Left ventricle myocardium superior (tissue), 1 donor: ENCODE measurements around the gene MRPS27. TPM values are rescaled to one million over a fixed set of nuclear protein-coding genes. Genes with fewer than 3 reads are reported as not detected.

ENCODE experiments used
- ATAC-seq: fragments of 200-7000 bp; cut with Tn5 transposase; one replicate; pipeline ENCODE4 v1.9.1; 2020; ENCODE audit warnings: mild to moderate bottlenecking, moderate library complexity
- DNase-seq: peaks from one replicate; pipeline ENCODE4 v3.0.0-alpha.2; 2020
- intact Hi-C: fragments of 100-400 bp; cut with micrococcal nuclease; formaldehyde crosslinking; loops from one replicate; pipeline ENCODE4 v1.11.0; 2022
- total RNA-seq: library from RNA; stranded (reverse); fragmentation: NEBNext Ultra II Directional; extraction: Animal tissue kit (Norgen Biotek cat#: 25700); gene quantifications from one replicate; pipeline ENCODE4 v1.2.1, GENCODE V29; 2021
- donor health status: DM: no; HTN: yes; CAD: no; lungs with severe emphysema.

MRPS27 gene
- total RNA-seq, 1 donor from 2014 or later, result 80.1 TPM

GRCh38 chr5:72214168-72214567 is 105.9 kb downstream of the MRPS27 start:
- ATAC-seq (peak; percentile 92), DNase-seq (peak; percentile 40)

DNA sequence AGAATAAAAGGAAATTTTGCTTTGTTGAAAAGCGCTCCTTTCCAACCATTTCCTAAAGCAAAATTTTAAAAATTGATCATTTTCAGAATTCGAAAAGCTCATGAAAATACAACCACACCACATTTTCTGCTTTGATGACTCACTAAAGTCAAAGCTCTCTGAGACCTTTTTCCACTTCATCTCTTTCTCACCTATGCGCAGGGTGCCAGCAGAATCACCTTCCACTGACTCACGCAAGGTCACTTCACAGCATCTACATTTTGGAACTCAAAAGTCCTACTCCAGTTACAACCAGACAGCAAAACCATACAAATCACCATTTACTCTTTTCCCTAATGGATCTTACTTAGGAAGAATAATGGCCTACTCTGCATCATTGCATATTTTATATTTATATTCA is 106.6 kb downstream of the MRPS27 start:
- intact Hi-C loops, result no loop called here
- ATAC-seq (no peak), DNase-seq (no peak)

More at GRCh38 chr5:72214168-72214567, 105.9 kb downstream of the MRPS27 start:
- intact Hi-C loops, result no loop called here

DNA sequence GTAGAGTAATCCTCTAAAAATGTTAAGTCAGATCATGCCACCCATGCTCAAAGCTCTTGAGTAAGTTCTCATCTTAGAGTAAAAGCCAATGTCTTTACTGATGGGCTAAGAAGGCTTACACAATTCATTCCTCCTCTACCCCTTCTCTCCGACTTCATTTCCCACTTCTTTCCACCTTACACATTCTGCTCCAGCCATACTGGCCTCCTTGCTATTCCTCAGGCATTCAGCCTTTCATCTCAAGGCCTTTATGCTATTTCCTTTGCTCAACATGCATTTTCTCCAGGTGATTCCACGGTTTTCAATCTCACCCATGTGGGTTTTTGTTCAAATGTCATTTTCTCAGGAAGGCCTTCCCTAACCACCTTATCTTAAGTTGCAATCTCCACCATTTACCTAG is 107.9 kb downstream of the MRPS27 start:
- no peak for ATAC-seq
- no peak for DNase-seq
- intact Hi-C loops, result no loop called here

GRCh38 chr5:72210888-72211678 is 109.0 kb downstream of the MRPS27 start:
- intact Hi-C loops, result no loop called here
- ATAC-seq, result peak; percentile 59

DNA sequence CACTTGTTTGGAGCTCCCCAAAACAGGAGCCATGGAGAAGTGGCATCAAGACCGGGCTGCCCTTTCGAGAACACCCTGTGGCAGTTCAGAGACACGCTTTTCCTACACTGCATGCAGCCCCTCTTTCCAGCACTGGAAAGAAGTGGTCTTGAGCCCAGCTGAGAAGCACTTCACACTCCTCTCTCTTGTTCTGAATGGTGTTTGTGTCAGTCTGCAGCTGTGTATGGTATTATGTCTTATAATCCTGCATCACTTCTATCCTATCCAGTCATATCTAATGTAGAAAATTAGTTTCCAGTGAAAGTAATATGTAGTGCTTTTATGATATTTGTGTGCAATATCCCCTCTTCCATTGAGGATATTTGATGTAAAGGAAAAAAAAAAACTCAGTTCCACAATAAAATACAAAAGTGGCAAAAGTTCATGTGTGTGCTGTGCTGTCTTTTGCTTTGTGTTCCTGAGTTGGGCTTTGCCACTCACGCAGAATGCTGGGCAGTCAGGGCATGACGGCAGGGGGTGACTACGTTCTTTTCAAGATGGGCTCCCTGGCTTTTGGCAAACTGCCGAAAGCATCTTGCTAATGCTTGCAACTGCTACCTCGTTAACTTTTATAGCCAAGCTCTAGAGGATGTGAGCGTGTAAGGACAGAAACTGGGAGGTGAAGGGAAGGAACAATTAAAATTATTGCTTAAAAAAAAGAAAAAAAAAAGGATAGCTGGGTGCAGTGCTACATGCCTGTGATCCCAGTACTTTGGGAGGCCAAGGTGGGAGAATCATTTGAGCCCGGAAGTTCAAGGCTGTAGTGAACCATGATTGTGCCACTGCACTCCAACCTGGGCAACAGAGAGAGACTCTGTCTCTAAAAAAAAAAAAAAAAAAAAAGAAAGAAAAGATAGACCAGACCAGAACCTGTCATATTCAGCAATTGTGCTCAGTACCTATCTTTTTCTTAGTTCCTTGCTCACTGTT is 110.6 kb downstream of the MRPS27 start:
- no peak for DNase-seq
- ATAC-seq, result no peak
- intact Hi-C loops, result no loop called here

More at GRCh38 chr5:72210888-72211678, 109.0 kb downstream of the MRPS27 start:
- DNase-seq, result peak; percentile 64

GRCh38 chr5:72208324-72208926 is 111.6 kb downstream of the MRPS27 start:
- intact Hi-C loops, result no loop called here
- no peak for ATAC-seq

DNA sequence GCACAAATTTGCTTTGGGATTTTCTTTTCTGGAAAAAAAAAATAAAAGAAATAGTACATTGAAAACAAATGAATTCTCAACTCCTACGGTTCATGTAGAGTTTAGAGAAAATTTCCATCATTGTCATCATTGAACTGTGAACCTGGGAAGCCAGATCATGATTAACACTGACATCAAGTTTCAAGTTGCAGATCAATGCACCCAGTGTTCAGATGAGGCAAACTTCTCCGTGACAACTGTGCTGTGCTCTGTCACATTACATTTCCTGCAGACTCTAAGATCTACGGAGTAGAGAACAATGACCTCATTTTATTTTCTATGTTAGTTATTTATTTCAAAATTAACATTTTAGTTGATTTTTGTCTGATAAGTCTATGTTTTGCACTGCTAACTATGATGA is 113.0 kb downstream of the MRPS27 start:
- intact Hi-C loops, result no loop called here
- ATAC-seq, result no peak
- DNase-seq, result no peak

More at GRCh38 chr5:72208324-72208926, 111.6 kb downstream of the MRPS27 start:
- no peak for DNase-seq

DNA sequence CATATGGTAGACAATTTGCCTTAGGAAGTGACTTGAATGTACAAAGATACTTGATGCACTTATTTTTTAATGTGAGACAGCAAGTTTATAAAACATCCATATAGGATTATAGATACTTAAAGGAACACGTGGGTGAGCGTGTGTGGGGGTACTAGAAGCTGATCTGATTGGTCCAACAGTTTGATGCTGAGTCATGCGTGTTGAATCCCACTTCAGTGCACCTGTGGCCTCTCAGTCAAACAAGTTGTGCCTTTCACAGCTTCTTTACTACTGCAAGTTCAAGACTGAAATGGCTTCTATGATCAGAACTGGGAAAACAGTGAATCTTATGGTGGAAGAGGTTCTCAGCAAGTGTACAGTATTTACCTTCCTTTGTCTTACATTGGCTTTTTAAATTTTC is 113.9 kb downstream of the MRPS27 start:
- no peak for ATAC-seq
- intact Hi-C loops, result no loop called here
- DNase-seq, result no peak

- intact Hi-C loops, result no loop called here
- no peak for DNase-seq
- no peak for ATAC-seq
These were observed 114.5 kb downstream of the MRPS27 start for GRCh38 chr5:72205431-72206009.

GRCh38 chr5:72204946-72205345 is 115.1 kb downstream of the MRPS27 start:
- intact Hi-C loops, result no loop called here
- ATAC-seq, result no peak
- no peak for DNase-seq

DNA sequence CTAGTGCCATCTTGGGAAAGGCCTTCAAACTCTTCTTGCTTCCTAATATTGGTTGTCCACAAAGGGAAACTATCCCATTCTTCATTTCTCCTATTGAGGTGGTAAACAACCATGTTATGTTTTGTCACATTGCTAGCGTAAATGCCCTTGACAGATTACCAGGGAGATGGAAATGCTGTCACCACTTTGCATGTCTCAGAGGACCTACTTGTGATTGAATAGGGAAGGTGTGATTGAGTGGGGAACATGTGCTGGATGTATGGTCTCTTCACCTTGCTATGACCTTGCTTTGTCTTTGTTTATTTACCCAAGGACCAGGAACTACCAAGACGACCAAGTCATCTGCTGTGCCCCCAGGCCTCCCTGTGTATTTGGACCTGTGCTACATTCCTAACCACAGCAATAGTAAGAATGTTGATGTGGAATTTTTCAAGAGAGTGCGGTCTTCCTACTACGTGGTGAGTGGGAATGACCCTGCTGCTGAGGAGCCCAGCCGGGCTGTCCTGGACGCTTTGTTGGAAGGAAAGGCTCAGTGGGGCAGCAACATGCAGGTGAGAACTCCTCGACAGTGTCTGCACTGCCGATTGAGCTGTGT is 116.7 kb downstream of the MRPS27 start:
- no peak for ATAC-seq
- intact Hi-C loops, result no loop called here
- DNase-seq, result no peak

DNA sequence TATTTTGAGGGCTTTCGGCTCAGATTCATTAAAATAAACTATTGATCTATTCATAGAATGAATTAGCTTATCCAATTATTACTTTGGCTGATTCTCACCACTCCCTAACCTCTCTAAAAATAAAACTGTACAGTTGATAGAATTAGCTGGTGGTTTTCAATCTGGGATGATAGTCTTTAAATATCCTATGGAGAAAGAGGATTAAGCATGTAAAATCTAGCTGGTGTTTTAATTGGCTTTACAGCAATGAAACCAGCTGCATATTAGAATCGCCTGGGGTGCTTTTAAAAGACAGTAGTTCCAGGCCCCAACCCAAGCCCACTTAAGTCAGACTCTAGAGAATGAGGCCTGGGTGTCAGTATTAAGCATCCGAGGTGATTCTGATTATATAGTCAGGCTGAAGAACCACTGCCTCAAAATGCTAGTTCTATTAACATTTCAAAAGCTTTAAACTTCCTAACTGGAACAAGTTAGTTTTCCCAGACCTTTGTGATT is 117.7 kb downstream of the MRPS27 start:
- no peak for ATAC-seq
- intact Hi-C loops, result no loop called here
- no peak for DNase-seq

GRCh38 chr5:72199681-72200080 is 120.4 kb downstream of the MRPS27 start:
- intact Hi-C loops, result no loop called here
- no peak for DNase-seq
- no peak for ATAC-seq

GRCh38 chr5:72197393-72197792 is 122.6 kb downstream of the MRPS27 start:
- DNase-seq (no peak), ATAC-seq (no peak)
- intact Hi-C loops, result no loop called here

GRCh38 chr5:72195581-72195980 is 124.5 kb downstream of the MRPS27 start:
- no peak for ATAC-seq
- intact Hi-C loops, result no loop called here
- DNase-seq, result no peak

DNA sequence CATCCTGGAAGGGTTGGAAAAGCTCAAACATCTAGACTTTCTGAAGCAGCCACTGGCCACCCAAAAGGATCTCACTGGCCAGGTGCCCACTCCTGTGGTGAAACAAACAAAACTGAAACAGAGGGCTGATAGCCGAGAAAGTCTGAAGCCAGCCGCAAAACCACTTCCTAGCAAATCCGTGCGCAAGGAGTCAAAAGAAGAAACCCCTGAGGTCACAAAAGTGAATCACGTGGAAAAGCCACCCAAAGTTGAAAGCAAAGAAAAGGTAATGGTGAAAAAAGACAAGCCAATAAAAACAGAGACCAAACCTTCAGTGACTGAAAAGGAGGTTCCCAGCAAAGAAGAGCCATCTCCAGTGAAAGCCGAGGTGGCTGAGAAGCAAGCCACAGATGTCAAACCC is 125.2 kb downstream of the MRPS27 start:
- DNase-seq, result no peak
- ATAC-seq, result no peak
- intact Hi-C loops, result no loop called here

- ATAC-seq, result no peak
- no peak for DNase-seq
- intact Hi-C loops, result no loop called here
These were observed 128.6 kb downstream of the MRPS27 start for GRCh38 chr5:72191404-72191803.

- DNase-seq (no peak), ATAC-seq (no peak)
- intact Hi-C loops, result no loop called here
These were observed 130.9 kb downstream of the MRPS27 start for GRCh38 chr5:72189146-72189545.

GRCh38 chr5:72188166-72188565 is 131.9 kb downstream of the MRPS27 start:
- no peak for ATAC-seq
- no peak for DNase-seq
- intact Hi-C loops, result no loop called here
